ENCODE measurements around the gene PTPRO. TPM values are rescaled to one million over a fixed set of nuclear protein-coding genes. Genes with fewer than 3 reads are reported as not detected.

Gene PTPRO
- total RNA-seq, 1 experiment from 2014 or later = 0.52 TPM

DNA sequence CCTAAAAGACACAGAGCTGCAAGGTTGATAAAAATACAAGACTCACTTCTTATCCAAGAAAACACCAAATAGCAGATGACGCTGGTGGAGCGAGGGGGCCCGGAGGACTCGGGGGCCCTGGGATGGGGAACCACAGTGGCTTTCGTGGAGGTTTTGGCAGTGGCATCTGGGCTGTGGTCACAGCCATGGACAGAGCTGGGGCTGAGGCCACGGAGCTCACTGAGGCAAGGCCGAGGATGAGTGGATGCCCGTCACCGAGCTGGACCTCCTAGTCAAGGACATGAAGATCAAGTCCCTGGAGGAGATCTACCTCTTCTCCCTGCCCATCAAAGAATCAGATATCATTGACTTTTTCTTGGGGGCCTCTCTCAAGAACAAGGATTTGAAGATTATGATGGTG is 117.2 kb downstream of the PTPRO start:
- DNase-seq = no peak
- Histone ChIP-seq H3K4me2 (ENCODE audit: insufficient read depth, insufficient read length, low read length) (no peak overlapping the region), H3K9ac (ENCODE audit: extremely low read depth, insufficient read length, low read length) (no peak overlapping the region), H3K18ac (ENCODE audit: insufficient read length, low read depth, low read length) (no peak overlapping the region), H3K27ac (ENCODE audit: insufficient read length, low read depth, low read length) (no peak overlapping the region), H2BK15ac (ENCODE audit: low read depth, low read length) (no peak overlapping the region), H4K91ac (ENCODE audit: insufficient read length, low read depth, low read length) (no peak overlapping the region), H3K23me2 (ENCODE audit: insufficient read length, low read depth, low read length, poor library complexity, severe bottlenecking) (no peaks in the 10 kb centered on the region), H3K4ac (ENCODE audit: low read depth, low read length) (no peak overlapping the region), H2AK5ac (ENCODE audit: insufficient read length, low read length) (no peak overlapping the region), H3K79me1 (ENCODE audit: insufficient read depth, low read depth, low read length, poor library complexity, severe bottlenecking) (no peaks in the 10 kb centered on the region), H3K79me2 (ENCODE audit: insufficient read depth, low read length) (no peaks in the 10 kb centered on the region), H3K4me1 (ENCODE audit: insufficient read depth, low read length) (no peaks in the 10 kb centered on the region), H4K20me1 (ENCODE audit: control insufficient read depth, insufficient read depth, insufficient read length) (no peaks in the 10 kb centered on the region), H3K27me3 (ENCODE audit: insufficient read depth, low read length) (no peaks in the 10 kb centered on the region), H2AFZ (ENCODE audit: low read length) (no peak overlapping the region), H2BK20ac (ENCODE audit: low read depth, low read length, poor library complexity, severe bottlenecking) (no peak overlapping the region), H3T11ph (ENCODE audit: low read length) (no peak overlapping the region), H3K9me3 (ENCODE audit: control insufficient read depth, low read depth, low read length) (no peaks in the 10 kb centered on the region), H2BK12ac (ENCODE audit: insufficient read length, low read depth, low read length) (no peak overlapping the region), H3K56ac (ENCODE audit: insufficient read length, low read depth, low read length) (no peak overlapping the region), H3K14ac (ENCODE audit: insufficient read depth, low read length) (no peak overlapping the region), H3K23ac (ENCODE audit: insufficient read length, low read depth, low read length) (no peak overlapping the region), H4K5ac (ENCODE audit: insufficient read length, low read depth, low read length) (no peak overlapping the region), H2BK5ac (ENCODE audit: insufficient read length, low read length) (no peak overlapping the region), H2BK120ac (ENCODE audit: low read depth, low read length, poor library complexity, severe bottlenecking) (no peak overlapping the region), H4K8ac (replicated peaks; ENCODE audit: insufficient read length, low read depth, low read length) (no peak overlapping the region)
- WGBS (ENCODE audit: extremely low coverage, insufficient read length, low lambda C conversion rate) = no CpG with 5 or more reads among the region's 9 CpGs
- Mint-ChIP-seq H3K4me3 (no peak overlapping the region), H3K27ac (no peak overlapping the region), H3K4me1 (no peaks in the 10 kb centered on the region), H3K36me3 (ENCODE audit: insufficient read depth in 1 of 3, low read depth in 3 of 3) (no peaks in the 10 kb centered on the region), H3K9me3 (peaks cover 7 to 8% of the 10 kb centered on the region in 2 experiments; a peak in 3 of 5 replicates), H3K27me3 (ENCODE audit: low read depth) (no peaks in the 10 kb centered on the region; the same call in 1 of the 2 replicates)
- TF ChIP-seq, protein P1, sequence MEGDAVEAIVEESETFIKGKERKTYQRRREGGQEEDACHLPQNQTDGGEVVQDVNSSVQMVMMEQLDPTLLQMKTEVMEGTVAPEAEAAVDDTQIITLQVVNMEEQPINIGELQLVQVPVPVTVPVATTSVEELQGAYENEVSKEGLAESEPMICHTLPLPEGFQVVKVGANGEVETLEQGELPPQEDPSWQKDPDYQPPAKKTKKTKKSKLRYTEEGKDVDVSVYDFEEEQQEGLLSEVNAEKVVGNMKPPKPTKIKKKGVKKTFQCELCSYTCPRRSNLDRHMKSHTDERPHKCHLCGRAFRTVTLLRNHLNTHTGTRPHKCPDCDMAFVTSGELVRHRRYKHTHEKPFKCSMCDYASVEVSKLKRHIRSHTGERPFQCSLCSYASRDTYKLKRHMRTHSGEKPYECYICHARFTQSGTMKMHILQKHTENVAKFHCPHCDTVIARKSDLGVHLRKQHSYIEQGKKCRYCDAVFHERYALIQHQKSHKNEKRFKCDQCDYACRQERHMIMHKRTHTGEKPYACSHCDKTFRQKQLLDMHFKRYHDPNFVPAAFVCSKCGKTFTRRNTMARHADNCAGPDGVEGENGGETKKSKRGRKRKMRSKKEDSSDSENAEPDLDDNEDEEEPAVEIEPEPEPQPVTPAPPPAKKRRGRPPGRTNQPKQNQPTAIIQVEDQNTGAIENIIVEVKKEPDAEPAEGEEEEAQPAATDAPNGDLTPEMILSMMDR (conservative IDR thresholded peaks at IDR 0.05) = no peak

Measured in H9 (cell line).